HG02943 (cell line): ENCODE data around the gene AXIN2.
"Not testable (repeated sequence)": the region's sequence is repeated elsewhere in the genome, so short reads cannot be mapped to it uniquely, and the experiment has no call there.

Source experiments
- ATAC-seq: cut with Tn5 transposase; IDR thresholded peaks from one replicate; pipeline ENCODE4 v1.9.1; 2021; ENCODE audit warnings: mild to moderate bottlenecking, low read depth, moderate library complexity; ENCODE audit not compliant: unreplicated experiment

The AXIN2 gene

GRCh38 chr17:65487990-65488389 is 73.5 kb downstream of the AXIN2 start:
- ATAC-seq = no peak

- ATAC-seq = no peak
These were observed 74.3 kb downstream of the AXIN2 start for GRCh38 chr17:65487161-65487560.

GRCh38 chr17:65485388-65486299 is 75.8 kb downstream of the AXIN2 start:
- no peak for ATAC-seq

- ATAC-seq = not testable (repeated sequence)
These were observed 77.0 kb downstream of the AXIN2 start for GRCh38 chr17:65484405-65484804.

- no peak for ATAC-seq
These were observed 78.0 kb downstream of the AXIN2 start for GRCh38 chr17:65483438-65483837.

GRCh38 chr17:65482201-65482600 is 79.2 kb downstream of the AXIN2 start:
- no peak for ATAC-seq

GRCh38 chr17:65479282-65479681 is 82.2 kb downstream of the AXIN2 start:
- no peak for ATAC-seq
